HG03439 (cell line): ENCODE data around the gene TMED5.
A peak's percentile ranks its signal among the peaks of the same experiment; 100 is the strongest.
"Not testable (repeated sequence)": the region's sequence is repeated elsewhere in the genome, so short reads cannot be mapped to it uniquely, and the experiment has no call there.

ENCODE experiments used
- ATAC-seq: cut with Tn5 transposase; IDR thresholded peaks from one replicate; pipeline ENCODE4 v1.9.1; 2021; ENCODE audit warnings: mild to moderate bottlenecking, moderate library complexity; ENCODE audit not compliant: unreplicated experiment

TMED5 gene

GRCh38 chr1:93179886-93180722 is at the start of gene TMED5:
Gene TMED5, minus strand, starts transcription at chr1:93180413. Its CDS starts 171 bp downstream, at chr1:93180242.
- peak; percentile 86 for ATAC-seq

- ATAC-seq: no peak
These were observed 42.9 kb upstream of the TMED5 start for GRCh38 chr1:93223023-93223675.

GRCh38 chr1:93221913-93222312 is 41.7 kb upstream of the TMED5 start:
- ATAC-seq: no peak

DNA sequence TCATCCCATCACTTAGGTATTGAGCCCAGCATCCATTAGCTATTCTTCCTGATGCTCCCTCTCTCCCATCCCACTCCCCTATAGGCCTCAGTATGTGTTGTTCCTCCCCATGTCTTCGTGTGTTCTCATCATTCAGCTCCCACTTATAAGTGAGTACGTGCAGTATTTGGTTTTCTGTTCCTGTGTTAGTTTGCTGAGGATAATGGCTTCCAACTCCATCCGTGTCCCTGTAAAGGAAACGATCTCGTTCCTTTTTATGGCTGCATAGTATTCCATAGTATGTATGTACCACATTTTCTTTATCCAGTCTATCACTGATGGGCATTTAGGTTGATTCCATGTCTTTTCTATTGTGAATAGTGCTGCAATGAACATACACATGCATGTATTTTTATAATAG is 40.5 kb upstream of the TMED5 start:
- ATAC-seq: not testable (repeated sequence)

DNA sequence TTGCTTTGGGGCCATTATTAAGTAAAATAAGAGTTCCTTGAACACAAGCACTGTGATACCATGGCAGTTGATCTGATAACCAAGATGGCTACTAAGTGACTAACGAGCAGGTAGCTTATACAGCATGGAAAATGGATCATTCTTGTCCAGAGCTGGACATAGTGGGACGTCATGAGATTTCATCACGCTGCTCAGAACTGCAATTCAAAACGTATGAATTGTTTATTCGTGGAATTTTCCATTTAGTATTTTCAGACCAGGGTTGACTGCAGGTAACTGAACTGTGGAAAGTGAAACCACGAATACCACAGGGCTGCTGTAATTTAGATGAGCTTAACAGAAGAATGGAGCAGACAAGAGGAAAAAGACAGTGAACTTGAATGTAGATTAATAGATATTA is 39.2 kb upstream of the TMED5 start:
- ATAC-seq: no peak

DNA sequence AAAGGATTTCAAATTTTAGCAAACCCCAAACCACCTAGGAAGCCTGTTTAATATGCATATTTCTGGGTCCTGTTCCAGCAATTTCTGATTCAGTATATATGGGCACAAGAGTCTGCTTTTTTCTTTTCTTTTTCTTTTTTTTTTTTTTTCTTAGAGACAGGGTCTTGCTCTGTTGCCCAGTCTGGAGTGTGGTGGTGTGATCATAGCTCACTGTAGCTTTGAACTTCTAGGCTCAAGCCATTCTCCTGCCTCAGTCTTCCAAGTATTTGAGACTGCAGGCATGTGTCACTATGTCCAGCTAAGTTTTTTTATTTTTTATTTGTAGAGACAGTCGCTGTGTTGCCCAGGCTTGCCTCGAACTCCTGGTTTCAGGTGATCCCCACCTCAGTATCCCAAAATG is 35.1 kb upstream of the TMED5 start:
- ATAC-seq: no peak

- ATAC-seq: no peak
These were observed 27.0 kb upstream of the TMED5 start for GRCh38 chr1:93207211-93207610.

DNA sequence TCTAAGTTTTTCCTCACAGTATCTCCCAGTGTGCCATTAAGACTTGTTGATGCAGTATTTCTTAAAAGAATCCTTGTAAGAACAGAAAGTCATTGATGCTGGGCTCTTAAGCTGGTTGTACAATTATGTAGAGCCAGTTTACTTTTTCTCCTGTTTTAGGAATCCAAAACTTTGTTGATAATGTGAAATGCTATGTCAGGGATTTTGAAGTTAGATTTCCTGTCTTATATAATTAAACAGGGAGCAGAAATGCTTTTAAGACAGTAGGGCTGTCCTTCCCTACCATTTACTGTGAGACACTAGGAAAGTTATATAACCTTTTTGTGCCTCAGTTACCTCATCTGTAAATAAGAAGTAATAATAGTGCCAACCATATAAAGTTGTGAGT is 26.3 kb upstream of the TMED5 start:
- ATAC-seq: no peak

GRCh38 chr1:93205892-93206566 is 25.8 kb upstream of the TMED5 start:
- no peak for ATAC-seq

DNA sequence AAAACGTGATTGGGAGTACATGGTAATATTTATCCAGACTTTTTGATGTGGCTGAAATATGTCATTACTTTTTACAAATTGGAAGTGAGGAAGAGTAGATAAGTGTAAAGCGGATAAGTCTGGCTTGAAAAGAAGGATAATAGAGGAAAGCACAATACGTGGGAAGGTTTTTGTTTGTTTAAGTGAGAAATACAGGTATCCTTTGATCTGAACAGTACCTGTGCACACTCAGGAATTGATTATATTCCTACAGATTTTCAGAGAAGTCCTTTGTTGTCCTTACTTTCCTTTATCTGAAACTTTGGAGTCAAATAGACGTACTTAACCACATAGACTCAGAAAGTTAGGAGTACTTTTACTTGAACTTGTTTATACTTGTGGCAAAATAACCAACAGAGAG is 20.5 kb upstream of the TMED5 start:
- ATAC-seq: no peak

- no peak for ATAC-seq
These were observed 19.9 kb upstream of the TMED5 start for GRCh38 chr1:93200086-93200620.

DNA sequence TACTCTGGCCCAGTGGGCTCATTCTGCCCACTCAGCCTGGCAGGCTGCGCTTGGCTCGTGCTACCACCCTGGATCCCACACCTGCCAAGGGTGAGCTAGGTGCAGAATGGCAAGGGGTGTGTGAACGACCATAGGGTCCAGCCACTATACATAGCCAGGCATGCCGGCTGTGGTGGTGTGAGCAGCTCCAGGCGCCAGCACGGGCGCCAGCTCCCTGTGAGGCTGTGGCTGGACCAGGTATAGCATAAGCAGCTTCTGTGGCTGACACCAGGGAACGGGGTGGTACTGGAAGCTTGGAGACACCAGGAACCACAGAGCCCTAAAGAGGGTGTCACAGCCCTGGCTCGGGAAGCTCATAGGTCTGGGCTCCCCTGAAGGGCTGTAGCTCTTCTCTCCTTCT is 18.9 kb upstream of the TMED5 start:
- ATAC-seq: no peak

- no peak for ATAC-seq
These were observed 16.4 kb upstream of the TMED5 start for GRCh38 chr1:93196591-93196990.

DNA sequence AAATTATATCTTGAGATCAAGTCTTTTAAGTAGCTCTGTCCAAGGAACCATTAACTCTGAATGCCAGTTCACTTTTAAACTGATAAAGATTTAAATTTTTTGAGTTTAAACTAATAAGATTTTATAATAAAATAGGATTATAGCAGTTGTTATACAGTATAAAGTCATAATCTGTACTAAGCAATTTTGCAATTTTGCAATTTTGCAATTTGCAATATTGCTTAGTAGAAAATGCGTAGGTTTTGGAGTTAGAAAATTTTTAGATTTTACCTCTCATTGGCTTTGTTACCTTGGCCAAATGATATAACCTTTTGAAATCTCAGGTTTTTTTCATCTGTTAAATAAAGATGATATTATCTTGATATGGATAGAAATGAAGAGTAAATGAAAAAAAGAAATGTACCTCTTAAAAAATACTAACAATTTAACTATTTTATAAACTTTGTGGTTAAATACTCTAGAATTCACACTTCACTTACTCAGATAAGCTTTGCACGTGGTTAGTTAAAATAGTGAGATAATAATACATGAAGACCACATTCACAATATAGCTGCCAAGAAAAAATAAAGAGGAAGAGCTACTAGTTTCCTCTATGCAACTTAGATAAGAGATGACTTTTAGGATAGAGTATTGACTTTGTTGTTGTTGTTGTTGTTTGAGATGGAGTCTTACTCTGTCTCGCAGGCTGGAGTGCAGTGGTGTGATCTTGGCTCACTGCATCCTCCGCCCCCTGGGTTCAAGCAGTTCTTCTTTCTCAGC is 14.2 kb upstream of the TMED5 start:
- ATAC-seq: no peak

- no peak for ATAC-seq
These were observed 10.2 kb upstream of the TMED5 start for GRCh38 chr1:93190432-93190831.

DNA sequence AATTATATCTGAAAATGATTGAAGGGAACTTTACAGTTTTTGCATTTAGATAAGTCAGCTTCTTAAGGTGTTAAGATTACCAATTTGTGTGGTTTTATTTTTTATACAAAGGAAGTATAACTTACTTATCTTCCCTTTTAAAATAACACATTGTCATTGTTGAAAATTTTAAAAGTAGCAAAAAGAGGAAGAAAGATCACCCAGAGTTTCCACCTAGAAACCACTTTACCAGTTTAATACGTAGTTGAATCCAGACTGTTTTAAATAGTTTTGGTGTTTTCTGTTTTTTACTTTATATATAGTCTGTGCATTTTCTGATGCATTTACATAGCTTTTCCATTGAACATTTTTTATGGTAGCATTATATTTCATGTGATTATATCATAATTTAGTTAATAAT is 6.5 kb upstream of the TMED5 start:
- no peak for ATAC-seq

GRCh38 chr1:93180723-93181613 is 755 bp upstream of the TMED5 start, which contains the start of gene CCDC18:
Gene CCDC18, plus strand, starts transcription at chr1:93180724. Its CDS starts 2,638 bp downstream, at chr1:93183362.
- ATAC-seq: peak; percentile 4

GRCh38 chr1:93178418-93178817 is 1.8 kb downstream of the TMED5 start:
- ATAC-seq: no peak

DNA sequence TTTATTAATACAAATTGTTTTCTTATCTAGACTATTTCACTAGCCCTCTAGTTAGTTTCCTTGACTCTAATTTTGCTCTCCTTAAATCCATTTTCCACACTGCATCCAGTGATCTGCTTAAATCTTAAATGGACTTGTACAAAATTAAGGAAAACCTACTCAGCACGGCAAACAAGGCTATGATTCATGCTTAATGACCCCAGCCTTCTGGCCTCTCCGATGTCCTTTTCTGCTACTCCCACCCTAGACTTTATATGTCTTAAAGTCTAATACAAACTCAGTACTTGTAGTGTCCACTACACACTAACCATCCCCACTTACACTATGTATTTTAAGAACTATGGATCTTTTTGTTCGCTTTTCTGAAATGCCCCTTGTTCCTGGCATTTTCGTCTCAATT is 2.2 kb downstream of the TMED5 start:
- ATAC-seq: no peak

GRCh38 chr1:93174638-93175037 is 5.6 kb downstream of the TMED5 start:
- ATAC-seq: not testable (repeated sequence)
